Endothelial cell of umbilical vein (primary cell): ENCODE measurements around the gene PIGT. TPM values are rescaled to one million over a fixed set of nuclear protein-coding genes. Genes with fewer than 3 reads are reported as not detected.

ENCODE experiments used
- BruUV-seq: library from RNA; stranded (reverse); fragments of 400-500 nt; replicated peaks from 2 replicates; lab custom pipeline; 2021; lab: Mats Ljungman, UMichigan
- CTCF ChIA-PET: fragments of 300-600, 350-600 bp; sonication (Branson Sonifier 250); formaldehyde crosslinking; loops from one replicate; lab custom pipeline; 2021; ENCODE audit warnings: antibody characterized with exemption, inconsistent platforms; lab: Charles Lee
- POLR2A ChIA-PET: fragments of 300-600, 350-600 bp; sonication (Branson Sonifier 250); formaldehyde crosslinking; loops from one replicate; lab custom pipeline; 2021; ENCODE audit warnings: antibody characterized with exemption, inconsistent platforms; lab: Charles Lee
- DNase-seq: peaks from one replicate; pipeline ENCODE4 v3.0.0-alpha.2; 2011; ENCODE audit warnings: low read depth, low spot score
- FAIRE-seq: peaks from 2 replicates; lab custom pipeline; 2011; peaks lifted over from hg19 to GRCh38; lab: Jason Lieb, UNC
- H2AFZ ChIP-seq: 2 replicates; pipeline ENCODE4 v1.6.0; 2012; ENCODE audit warnings: low read depth, low read length, control low read depth, inconsistent platforms
- H3K27ac ChIP-seq: 2 replicates; pipeline ENCODE4 v1.5.1; 2011; ENCODE audit warnings: low read depth, mild to moderate bottlenecking, control low read depth, low read length, moderate library complexity; ENCODE audit not compliant: insufficient read depth
- H3K27me3 ChIP-seq, 2 experiments: 2 replicates each; pipeline versions ENCODE4 v1.6.0 to v1.6.1; 2011; ENCODE audit warnings: low read length in 2 of 2, mixed read lengths in 1 of 2; ENCODE audit not compliant: control insufficient read depth in 2 of 2, insufficient read depth in 2 of 2
- H3K36me3 ChIP-seq, 2 experiments: 2 replicates in 1 of 2; 3 replicates in 1 of 2; pipeline ENCODE4 v1.5.1; 2011; ENCODE audit warnings: low read length in 2 of 2, mild to moderate bottlenecking in 1 of 2, moderate library complexity in 1 of 2; ENCODE audit not compliant: control insufficient read depth in 2 of 2, insufficient read depth in 2 of 2; ENCODE audit errors: extremely low read depth in 1 of 2
- H3K4me1 ChIP-seq: 3 replicates; pipeline ENCODE4 v1.5.1; 2011; ENCODE audit warnings: mild to moderate bottlenecking, low read length; ENCODE audit not compliant: control insufficient read depth, insufficient read depth; ENCODE audit errors: extremely low read depth
- H3K4me2 ChIP-seq: 2 replicates; pipeline ENCODE4 v1.6.1; 2011; ENCODE audit warnings: low read length, control low read depth, mixed read lengths; ENCODE audit not compliant: insufficient read depth
- H3K4me3 ChIP-seq, 3 experiments: fragments of 200-600 bp in 1 of 3; sonication (generic), shearing (Covaris generic) in 1 of 3; replicated peaks in 1 of 3; 2 replicates each; pipeline ENCODE4 v1.5.1; 2011 to 2016; ENCODE audit warnings: control low read depth in 3 of 3, low read length in 3 of 3, mild to moderate bottlenecking in 2 of 3, inconsistent platforms in 1 of 3, low read depth in 1 of 3, moderate library complexity in 1 of 3; ENCODE audit not compliant: insufficient read depth in 1 of 3
- H3K79me2 ChIP-seq: 2 replicates; pipeline ENCODE4 v1.6.0; 2012; ENCODE audit warnings: low read length, inconsistent platforms; ENCODE audit not compliant: control insufficient read depth, insufficient read depth
- H3K9ac ChIP-seq: replicated peaks from 2 replicates; pipeline ENCODE3; 2011; ENCODE audit warnings: low read length, control low read depth; ENCODE audit not compliant: insufficient read depth; ENCODE audit errors: extremely low read depth
- H3K9me1 ChIP-seq: replicated peaks from 3 replicates; pipeline ENCODE4 v1.6.0; 2011; ENCODE audit warnings: mild to moderate bottlenecking, low read length; ENCODE audit not compliant: control insufficient read depth, insufficient read depth; ENCODE audit errors: extremely low read depth
- H3K9me3 ChIP-seq: replicated peaks from 2 replicates; pipeline ENCODE4 v1.5.1; 2012; ENCODE audit warnings: low read length, inconsistent platforms; ENCODE audit not compliant: control insufficient read depth, insufficient read depth
- H4K20me1 ChIP-seq: replicated peaks from 2 replicates; pipeline ENCODE3; 2011; ENCODE audit warnings: mild to moderate bottlenecking, low read length; ENCODE audit not compliant: control insufficient read depth, insufficient read depth; ENCODE audit errors: extremely low read depth
- CTCF ChIP-seq, 2 donors: IDR thresholded peaks; 1 replicate in 1 of 2; 2 replicates in 1 of 2; pipeline ENCODE4 v1.5.1; 2011; ENCODE audit warnings: low read length in 2 of 2, mild to moderate bottlenecking in 2 of 2, moderate library complexity in 2 of 2, control low read depth in 1 of 2, inconsistent platforms in 1 of 2, low read depth in 1 of 2; ENCODE audit not compliant: insufficient read depth in 1 of 2; ENCODE audit errors: extremely low read depth in 1 of 2
- EZH2 ChIP-seq: IDR thresholded peaks from 2 replicates; pipeline ENCODE4 v1.6.1; 2012; ENCODE audit warnings: borderline replicate concordance, low read depth, mild to moderate bottlenecking, moderate library complexity, low read length, inconsistent platforms; ENCODE audit not compliant: severe bottlenecking
- FOS ChIP-seq: IDR thresholded peaks from 2 replicates; pipeline ENCODE4 v1.6.1; 2011; ENCODE audit warnings: mild to moderate bottlenecking, low read length, moderate library complexity, borderline replicate concordance; ENCODE audit not compliant: insufficient read depth
- JUN ChIP-seq: IDR thresholded peaks from 2 replicates; pipeline ENCODE4 v1.6.1; 2011; ENCODE audit warnings: borderline replicate concordance, low read depth; ENCODE audit not compliant: insufficient read length, insufficient read depth
- MYC ChIP-seq: IDR thresholded peaks from one replicate; pipeline ENCODE4 v1.6.1; 2011; ENCODE audit warnings: mild to moderate bottlenecking, low read depth, low read length
- POLR2A ChIP-seq: IDR thresholded peaks from 2 replicates; pipeline ENCODE4 v1.6.1; 2012; ENCODE audit warnings: low read depth, mild to moderate bottlenecking, control low read depth, low read length
- POLR2AphosphoS5 ChIP-seq: IDR thresholded peaks from 2 replicates; pipeline ENCODE4 v1.6.1; 2012; ENCODE audit warnings: low read depth, mild to moderate bottlenecking, control low read depth, low read length, moderate library complexity; ENCODE audit not compliant: insufficient read depth
- dilution Hi-C: fragments of 300-500 bp; cut with MboI; formaldehyde crosslinking; loops from one replicate; pipeline ENCODE4 v1.15.0; 2019; ENCODE audit warnings: low sequenced_read_pairs; ENCODE audit not compliant: extremely low pct_ligation_motif_present
- intact Hi-C: fragments of 100-400 bp; cut with micrococcal nuclease; formaldehyde crosslinking; loops from one replicate; pipeline ENCODE4 v1.10.0; 2022
- polyA plus RNA-seq, 4 experiments: library from polyadenylated mRNA; depleted of rRNA in 3 of 4; stranded (reverse) in 3 of 4; unstranded in 1 of 4; fragments of >200 nt; gene quantifications; 2 replicates each; pipeline versions ENCODE4 v1.2.1 to v1.2.3, GENCODE V29; 2011 to 2012; ENCODE audit warnings: missing spikeins in 1 of 4
- total RNA-seq: library from RNA; stranded (reverse); gene quantifications from 2 replicates; pipeline ENCODE4 v1.2.3, GENCODE V29; 2021

The PIGT gene
- total and polyA plus RNA-seq, 2 donors (not counting 3 experiments of a cell fraction or from before 2014, with no cell fraction given), result 96.8 to 143 TPM

- Histone ChIP-seq H3K36me3 (peaks cover 0 to 3% of the 10 kb centered on the region in 2 experiments), H3K4me2 (no peak overlapping the region), H3K27me3 (no peaks in the 10 kb centered on the region), H3K79me2 (peaks cover 20% of the 10 kb centered on the region), H3K9me3 (no peaks in the 10 kb centered on the region), H3K9me1 (no peaks in the 10 kb centered on the region), H3K9ac (no peak overlapping the region), H3K4me3 (no peak overlapping the region), H4K20me1 (no peaks in the 10 kb centered on the region), H3K4me1 (peaks cover 14% of the 10 kb centered on the region), H2AFZ (no peak overlapping the region), H3K27ac (no peak overlapping the region)
- intact Hi-C loops (no loop called here), dilution Hi-C loops (no loop called here)
- ChIA-PET CTCF (interaction anchor here (0.6 to 3.6 kb wide), 6 partner anchors 24 to 123 kb away, joined by 3 to 15 read pairs (median 4); partner anchors contain the start of gene SYS1), POLR2A (no interaction called here)
- BruUV-seq, result no TSS peak
- FAIRE-seq (no peak), DNase-seq (no peak)
- TF ChIP-seq JUN, result no peak
- no peak for TF ChIP-seq FOS
- no peak for TF ChIP-seq POLR2A
- no peak for TF ChIP-seq CTCF (IDR thresholded peaks at IDR 0.05; ENCODE audit: extremely low read depth in 1 of 2, insufficient read depth in 1 of 2, low read depth in 1 of 2, low read length in 2 of 2)
- TF ChIP-seq EZH2, result no peak
- TF ChIP-seq MYC, result no peak
- TF ChIP-seq POLR2AphosphoS5, result no peak
Observed at GRCh38 chr20:45413479-45413878, 2.5 kb upstream of the PIGT start.
